Measurements from ENCODE around the gene GALR1. TPM values are rescaled to one million over a fixed set of nuclear protein-coding genes. Genes with fewer than 3 reads are reported as not detected.
A peak's percentile ranks its signal among the peaks of the same experiment; 100 is the strongest.
"Not testable (repeated sequence)": the region's sequence is repeated elsewhere in the genome, so short reads cannot be mapped to it uniquely, and the experiment has no call there.

The GALR1 gene, protein sequence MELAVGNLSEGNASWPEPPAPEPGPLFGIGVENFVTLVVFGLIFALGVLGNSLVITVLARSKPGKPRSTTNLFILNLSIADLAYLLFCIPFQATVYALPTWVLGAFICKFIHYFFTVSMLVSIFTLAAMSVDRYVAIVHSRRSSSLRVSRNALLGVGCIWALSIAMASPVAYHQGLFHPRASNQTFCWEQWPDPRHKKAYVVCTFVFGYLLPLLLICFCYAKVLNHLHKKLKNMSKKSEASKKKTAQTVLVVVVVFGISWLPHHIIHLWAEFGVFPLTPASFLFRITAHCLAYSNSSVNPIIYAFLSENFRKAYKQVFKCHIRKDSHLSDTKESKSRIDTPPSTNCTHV
- not detected for polyA plus RNA-seq (2013, experiment 1 of 2; ENCODE audit: insufficient read length)
- polyA plus RNA-seq (2013, experiment 2 of 2; ENCODE audit: insufficient read length), result not detected

- DNase-seq, result no peak
Measured at GRCh38 chr18:77249569-77250500, at the start of gene GALR1. GALR1 (plus strand) TSS chr18:77249848; CDS start chr18:77250549, 701 bp downstream.

DNA sequence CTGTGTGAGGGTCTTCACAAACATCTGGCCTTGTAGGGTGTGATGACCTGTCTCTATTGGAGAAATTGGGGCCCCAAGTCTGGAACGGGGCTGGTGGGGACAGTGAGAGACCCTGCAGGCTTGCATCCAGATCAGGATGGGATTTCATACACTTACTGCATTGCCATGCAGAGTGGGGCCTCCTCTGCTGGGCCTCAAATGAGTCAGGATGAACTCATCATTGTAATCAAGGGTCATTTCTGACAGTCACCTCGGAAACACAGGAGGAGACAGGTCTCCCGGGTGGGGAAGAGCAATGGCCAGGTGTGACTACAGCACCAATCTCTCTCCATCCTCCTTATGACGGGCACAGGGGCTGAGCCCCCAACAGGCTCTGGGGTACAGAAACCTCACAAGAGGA lies 48.1 kb upstream of the GALR1 start:
- no peak for DNase-seq

DNA sequence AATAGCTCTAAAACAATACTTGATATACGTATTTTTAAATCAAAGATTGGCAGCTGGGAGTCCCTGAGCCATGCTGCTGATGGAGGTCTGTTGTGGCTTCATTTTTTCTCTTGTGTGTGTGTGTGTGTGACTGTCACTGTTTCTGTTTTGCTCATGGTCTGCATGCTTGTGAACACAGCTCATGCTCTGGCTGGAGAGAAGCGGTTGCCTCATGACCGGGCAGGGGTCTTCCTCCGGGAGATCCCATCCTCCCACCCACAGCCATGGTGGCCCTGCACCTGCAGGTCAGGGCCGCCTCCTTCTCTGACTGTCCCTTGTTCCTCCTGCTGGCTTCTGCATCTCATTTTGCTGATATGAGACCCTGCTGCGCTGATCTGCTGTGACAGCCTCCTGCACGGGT lies 47.3 kb upstream of the GALR1 start:
- no peak for DNase-seq

- peak; percentile 8 for DNase-seq
Measured at GRCh38 chr18:77203071-77203470, 46.6 kb upstream of the GALR1 start.

DNA sequence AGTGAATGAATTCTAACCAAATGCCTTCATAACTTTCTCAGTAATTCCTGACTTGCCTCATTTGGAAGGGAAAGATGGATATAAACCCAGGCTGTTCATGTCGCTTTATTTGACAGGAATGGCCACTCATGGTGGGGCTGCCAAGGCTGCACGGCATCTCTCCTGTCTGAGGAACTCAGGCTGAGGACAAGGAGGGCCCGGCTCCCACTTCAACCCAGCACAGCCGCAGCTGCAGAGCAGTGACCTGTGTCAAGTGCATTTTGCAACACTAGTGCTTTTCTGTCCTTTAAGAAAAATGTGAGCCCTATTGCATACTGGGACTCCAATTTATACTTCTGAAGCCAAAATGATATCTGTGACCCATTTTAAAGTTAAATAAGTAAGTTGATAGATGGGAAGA lies 45.8 kb upstream of the GALR1 start:
- no peak for DNase-seq

- DNase-seq, result no peak
Measured at GRCh38 chr18:77205769-77206168, 43.9 kb upstream of the GALR1 start.

GRCh38 chr18:77206676-77207374 lies 42.8 kb upstream of the GALR1 start:
- peak; percentile 72 for DNase-seq

GRCh38 chr18:77207540-77207939 lies 42.1 kb upstream of the GALR1 start:
- peak; percentile 90 for DNase-seq

DNA sequence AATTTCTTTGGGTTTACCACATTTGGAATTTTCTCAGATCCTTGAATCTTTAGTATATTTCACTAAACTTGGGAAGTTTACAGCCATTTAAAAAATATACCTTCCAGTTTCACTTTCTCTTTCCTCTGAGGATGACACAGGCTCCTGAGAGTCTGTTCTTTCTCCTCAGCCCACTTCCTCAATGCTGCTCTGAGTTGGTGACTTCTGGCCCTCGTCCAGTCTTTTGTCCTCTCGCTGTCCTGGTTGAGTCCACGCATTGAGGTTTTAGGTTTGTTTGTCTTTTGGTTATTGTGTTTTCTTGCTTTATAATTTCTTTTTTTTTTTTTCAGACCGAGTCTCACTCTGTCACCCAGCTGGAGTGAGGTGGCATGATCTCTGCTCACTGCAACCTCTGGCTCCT lies 40.7 kb upstream of the GALR1 start:
- peak; percentile 65 for DNase-seq

DNA sequence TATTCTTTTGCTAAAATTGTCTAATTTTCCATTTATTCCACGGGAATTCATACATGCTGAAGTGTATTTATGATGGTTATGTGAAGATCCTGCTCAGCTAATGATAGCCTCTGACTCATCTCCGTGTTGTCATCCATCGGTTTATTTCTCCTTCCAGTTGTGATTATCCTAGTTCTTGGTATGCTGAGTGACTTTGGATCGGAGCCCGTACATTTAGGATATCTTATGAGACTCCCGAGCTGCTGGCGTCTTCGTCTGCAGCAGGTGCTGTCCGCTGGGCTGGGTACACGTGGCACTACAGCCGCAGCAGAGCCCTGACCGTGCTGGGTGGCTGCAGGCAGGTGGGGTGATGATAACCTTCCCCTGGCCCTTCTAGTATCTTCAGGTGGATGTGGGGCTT lies 40.1 kb upstream of the GALR1 start:
- peak; percentile 53 for DNase-seq

GRCh38 chr18:77210249-77210648 lies 39.4 kb upstream of the GALR1 start:
- peak; percentile 53 for DNase-seq

DNA sequence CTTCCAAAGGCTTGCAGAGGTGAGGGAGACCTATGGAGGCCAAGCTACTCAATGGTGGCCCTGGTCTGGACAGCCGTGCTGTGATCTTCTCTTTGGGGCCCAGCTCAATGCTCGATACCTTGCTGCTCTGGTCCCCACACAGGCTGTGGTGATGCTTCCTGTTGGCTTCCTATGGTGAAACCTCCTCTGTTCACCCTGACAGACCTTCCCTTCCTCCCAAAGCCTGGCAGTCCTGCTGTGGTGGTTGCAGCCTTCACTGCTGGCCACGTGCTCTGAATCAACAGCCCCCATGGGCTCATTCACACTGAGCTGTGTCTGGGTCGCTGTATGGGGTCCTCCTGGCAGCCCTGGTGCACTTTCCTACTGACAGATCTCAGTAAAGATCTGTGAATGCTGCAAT lies 31.0 kb upstream of the GALR1 start:
- no peak for DNase-seq

- no peak for DNase-seq
Measured at GRCh38 chr18:77220726-77221125, 28.9 kb upstream of the GALR1 start.

DNA sequence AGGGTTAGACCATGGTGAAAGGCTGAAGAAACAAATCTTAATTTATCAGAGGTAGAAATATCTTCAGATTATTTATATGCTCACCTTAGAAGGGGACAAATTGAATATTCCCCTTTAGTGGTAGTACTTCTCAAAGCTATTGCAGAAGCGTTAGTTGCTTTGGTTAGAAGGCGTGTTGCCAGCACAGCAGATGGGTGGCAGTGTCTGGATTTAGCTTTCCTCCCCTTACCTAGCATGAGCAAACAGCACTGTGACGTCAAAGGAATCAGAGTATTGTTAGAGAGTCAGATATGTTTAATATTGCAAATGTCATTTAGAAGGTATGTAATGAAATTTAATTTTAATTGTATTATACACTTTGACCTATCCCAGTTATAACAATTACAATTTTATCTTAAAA lies 27.2 kb upstream of the GALR1 start:
- no peak for DNase-seq

- no peak for DNase-seq
Measured at GRCh38 chr18:77223221-77223639, 26.4 kb upstream of the GALR1 start.

GRCh38 chr18:77223653-77224052 lies 26.0 kb upstream of the GALR1 start:
- DNase-seq, result peak; percentile 15

GRCh38 chr18:77230645-77231044 lies 19.0 kb upstream of the GALR1 start:
- DNase-seq, result no peak

GRCh38 chr18:77234504-77235365 lies 14.9 kb upstream of the GALR1 start:
- no peak for DNase-seq

DNA sequence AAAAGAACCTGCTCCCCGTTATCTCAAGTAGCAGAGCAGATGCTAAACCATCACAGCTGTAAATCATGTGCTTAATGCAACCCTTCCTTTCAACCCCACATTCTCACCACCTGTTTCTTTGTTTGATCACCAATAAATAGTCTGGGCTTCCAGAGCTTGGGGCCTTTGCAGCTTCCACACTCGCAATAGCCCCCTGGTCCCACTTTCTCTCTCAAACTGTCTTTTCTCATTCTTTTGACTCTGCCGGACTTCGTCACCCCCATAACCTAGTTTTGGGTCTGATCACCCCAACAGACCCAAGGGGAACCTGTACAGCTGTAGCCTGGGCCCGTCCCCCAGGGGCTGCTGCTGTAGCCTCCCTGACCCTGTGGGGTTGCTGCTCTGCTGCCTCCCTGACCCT lies 10.4 kb upstream of the GALR1 start:
- DNase-seq, result not testable (repeated sequence)

DNA sequence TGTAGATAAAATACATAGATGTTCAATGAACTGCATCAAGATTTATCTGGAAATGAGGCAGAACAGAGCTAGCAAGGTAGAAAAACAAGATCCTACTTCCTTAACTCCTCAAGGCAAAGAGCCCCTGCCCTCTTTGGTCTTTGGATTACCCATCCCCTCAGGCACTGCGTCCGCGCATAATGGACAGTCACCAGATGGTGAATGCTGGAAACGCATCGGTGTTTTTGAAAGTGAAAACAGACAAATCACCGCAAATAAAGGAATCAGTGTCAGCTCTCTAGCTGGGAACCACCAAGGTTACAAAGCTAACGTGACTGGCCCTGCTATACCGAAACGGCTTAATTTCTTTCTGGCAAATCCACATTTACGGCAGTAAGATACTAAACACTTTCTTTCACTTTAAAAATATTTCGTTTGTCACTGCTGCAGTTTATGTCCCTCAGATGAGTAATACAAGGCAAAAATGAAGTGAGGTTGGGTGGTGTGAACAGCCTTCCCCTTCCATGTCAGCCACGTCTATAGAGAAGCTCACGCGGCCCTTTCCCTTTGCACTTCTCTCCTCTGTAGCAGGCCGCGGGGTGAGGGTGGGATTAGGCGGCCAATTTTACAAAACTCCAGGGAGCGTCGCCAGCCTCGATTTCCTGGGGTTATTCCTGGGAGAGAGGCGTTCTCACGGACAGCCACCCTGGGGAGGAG lies 627 bp upstream of the GALR1 start:
- DNase-seq, result no peak

- no peak for DNase-seq
Measured at GRCh38 chr18:77250501-77250925, 865 bp downstream of the GALR1 start.

Measured in fibroblast of skin of scalp (primary cell).